Activated CD4-positive, alpha-beta T cell treated with anti-CD3 and anti-CD28 coated beads for 48 hours (primary cell): ENCODE measurements around the gene RECK.

Experiments
- DNase-seq: peaks from one replicate; pipeline ENCODE4 v3.0.0-alpha.2; 2020

Gene RECK

GRCh38 chr9:36162211-36162738, 125.6 kb downstream of the RECK start:
- DNase-seq: no peak

- no peak for DNase-seq
Observed at GRCh38 chr9:36163049-36163785, 126.5 kb downstream of the RECK start.

- no peak for DNase-seq
Observed at GRCh38 chr9:36163786-36164170, 127.1 kb downstream of the RECK start.

GRCh38 chr9:36164372-36164771, 127.7 kb downstream of the RECK start:
- DNase-seq: no peak

GRCh38 chr9:36164989-36165388, 128.3 kb downstream of the RECK start:
- no peak for DNase-seq

- no peak for DNase-seq
Observed at GRCh38 chr9:36165826-36166167, 129.1 kb downstream of the RECK start.

GRCh38 chr9:36166168-36166927, 129.6 kb downstream of the RECK start:
- DNase-seq: peak; percentile 88

GRCh38 chr9:36169166-36169565, 132.5 kb downstream of the RECK start, which contains the start of gene CCIN:
Gene CCIN, plus strand, starts transcription at chr9:36169388. Its CDS starts 115 bp downstream, at chr9:36169503.
- no peak for DNase-seq

GRCh38 chr9:36169708-36170107, 133.0 kb downstream of the RECK start:
- no peak for DNase-seq

GRCh38 chr9:36170531-36170930, 133.8 kb downstream of the RECK start:
- DNase-seq: no peak

- no peak for DNase-seq
Observed at GRCh38 chr9:36173861-36174260, 137.1 kb downstream of the RECK start.
